KMS-11 (cell line): Measurements from ENCODE around the gene FYB1.
"Not testable (repeated sequence)": the region's sequence is repeated elsewhere in the genome, so short reads cannot be mapped to it uniquely, and the experiment has no call there.

Experiments used
- H2AFZ ChIP-seq: fragments of 200-600 bp; sonication (generic); 2 replicates; pipeline ENCODE4 v1.6.1; 2016; ENCODE audit warnings: antibody characterized with exemption, mixed run types, low read depth
- H3K27ac ChIP-seq: fragments of 200-600 bp; sonication (generic); 2 replicates; pipeline ENCODE4 v1.6.1; 2016; ENCODE audit warnings: mild to moderate bottlenecking, mixed run types
- H3K27me3 ChIP-seq: fragments of 200-600 bp; sonication (generic); 2 replicates; pipeline ENCODE4 v1.6.1; 2017; ENCODE audit warnings: mild to moderate bottlenecking, low read depth, mixed run types, moderate library complexity; ENCODE audit not compliant: insufficient read depth
- H3K36me3 ChIP-seq: fragments of 200-600 bp; sonication (generic); 2 replicates; pipeline ENCODE4 v1.6.1; 2017; ENCODE audit warnings: mild to moderate bottlenecking, mixed run types; ENCODE audit not compliant: insufficient read depth
- H3K4me1 ChIP-seq: fragments of 200-600 bp; sonication (generic); 2 replicates; pipeline ENCODE4 v1.6.1; 2016; ENCODE audit warnings: mild to moderate bottlenecking, low read depth, mixed run types; ENCODE audit not compliant: poor library complexity, severe bottlenecking
- H3K4me2 ChIP-seq: fragments of 200-600 bp; sonication (generic); 2 replicates; pipeline ENCODE4 v1.7.0; 2016; ENCODE audit warnings: mild to moderate bottlenecking, mixed run types
- H3K4me3 ChIP-seq: fragments of 200-600 bp; sonication (generic); IDR thresholded peaks from 2 replicates; pipeline ENCODE4 v1.6.1; 2017; ENCODE audit warnings: low read depth, low read length, mixed read lengths; ENCODE audit not compliant: insufficient read depth
- H3K79me2 ChIP-seq: fragments of 200-600 bp; sonication (generic); 2 replicates; pipeline ENCODE4 v1.6.1; 2016; ENCODE audit warnings: low read depth, mixed run types; ENCODE audit not compliant: insufficient read depth
- H3K9ac ChIP-seq: fragments of 200-600 bp; sonication (generic); 2 replicates; pipeline ENCODE4 v1.6.1; 2016; ENCODE audit warnings: mild to moderate bottlenecking, mixed run types
- H4K20me1 ChIP-seq: fragments of 200-600 bp; sonication (generic); 2 replicates; pipeline ENCODE4 v1.6.1; 2016; ENCODE audit warnings: mild to moderate bottlenecking, mixed run types; ENCODE audit not compliant: insufficient read depth
- TF ChIP-seq, protein P1 (sequence below): fragments of 200-600 bp; sonication (generic); conservative IDR thresholded peaks from 2 replicates; pipeline ENCODE4 v1.6.1; 2017; ENCODE audit warnings: low read depth, mild to moderate bottlenecking, antibody characterized with exemption, low read length, moderate library complexity, mixed read lengths

FYB1 gene

DNA sequence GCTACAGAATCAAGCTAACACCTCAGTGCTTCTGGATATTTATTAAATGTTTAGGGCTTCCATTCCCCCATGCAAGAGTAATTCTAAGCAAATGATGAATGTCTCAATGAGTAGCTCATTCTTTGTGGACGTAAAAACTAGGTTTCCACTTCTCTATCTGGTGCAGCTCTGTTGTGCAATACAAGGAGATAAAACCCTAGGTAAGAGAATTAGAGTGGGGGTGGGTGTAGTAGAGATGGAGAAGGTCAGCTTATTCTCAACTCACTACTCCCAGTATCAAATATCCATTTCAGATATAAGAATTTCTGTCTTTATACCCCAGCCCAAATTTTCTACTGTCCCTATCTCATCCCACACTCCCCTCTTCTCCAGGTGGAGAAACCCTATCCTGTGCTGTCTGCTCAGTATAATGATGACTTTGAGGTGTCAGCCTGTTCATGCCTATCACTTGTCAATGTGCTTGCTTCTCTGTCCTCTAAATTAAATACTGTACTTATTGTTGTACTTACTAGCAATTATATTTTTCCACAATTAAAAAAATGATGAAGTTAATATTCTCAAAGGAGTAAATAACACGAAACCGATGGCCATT is 4.3 kb upstream of the FYB1 start:
- no peak overlapping the region for H2AFZ ChIP-seq
- H4K20me1 ChIP-seq: no peaks in the 10 kb centered on the region
- H3K79me2 ChIP-seq: no peaks in the 10 kb centered on the region
- no peaks in the 10 kb centered on the region for H3K4me1 ChIP-seq
- TF ChIP-seq, protein P1, sequence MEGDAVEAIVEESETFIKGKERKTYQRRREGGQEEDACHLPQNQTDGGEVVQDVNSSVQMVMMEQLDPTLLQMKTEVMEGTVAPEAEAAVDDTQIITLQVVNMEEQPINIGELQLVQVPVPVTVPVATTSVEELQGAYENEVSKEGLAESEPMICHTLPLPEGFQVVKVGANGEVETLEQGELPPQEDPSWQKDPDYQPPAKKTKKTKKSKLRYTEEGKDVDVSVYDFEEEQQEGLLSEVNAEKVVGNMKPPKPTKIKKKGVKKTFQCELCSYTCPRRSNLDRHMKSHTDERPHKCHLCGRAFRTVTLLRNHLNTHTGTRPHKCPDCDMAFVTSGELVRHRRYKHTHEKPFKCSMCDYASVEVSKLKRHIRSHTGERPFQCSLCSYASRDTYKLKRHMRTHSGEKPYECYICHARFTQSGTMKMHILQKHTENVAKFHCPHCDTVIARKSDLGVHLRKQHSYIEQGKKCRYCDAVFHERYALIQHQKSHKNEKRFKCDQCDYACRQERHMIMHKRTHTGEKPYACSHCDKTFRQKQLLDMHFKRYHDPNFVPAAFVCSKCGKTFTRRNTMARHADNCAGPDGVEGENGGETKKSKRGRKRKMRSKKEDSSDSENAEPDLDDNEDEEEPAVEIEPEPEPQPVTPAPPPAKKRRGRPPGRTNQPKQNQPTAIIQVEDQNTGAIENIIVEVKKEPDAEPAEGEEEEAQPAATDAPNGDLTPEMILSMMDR: no peak
- H3K4me3 ChIP-seq: no peak overlapping the region
- no peak overlapping the region for H3K9ac ChIP-seq
- no peak overlapping the region for H3K4me2 ChIP-seq
- no peak overlapping the region for H3K27ac ChIP-seq
- H3K36me3 ChIP-seq: no peaks in the 10 kb centered on the region
- H3K27me3 ChIP-seq: no peaks in the 10 kb centered on the region

DNA sequence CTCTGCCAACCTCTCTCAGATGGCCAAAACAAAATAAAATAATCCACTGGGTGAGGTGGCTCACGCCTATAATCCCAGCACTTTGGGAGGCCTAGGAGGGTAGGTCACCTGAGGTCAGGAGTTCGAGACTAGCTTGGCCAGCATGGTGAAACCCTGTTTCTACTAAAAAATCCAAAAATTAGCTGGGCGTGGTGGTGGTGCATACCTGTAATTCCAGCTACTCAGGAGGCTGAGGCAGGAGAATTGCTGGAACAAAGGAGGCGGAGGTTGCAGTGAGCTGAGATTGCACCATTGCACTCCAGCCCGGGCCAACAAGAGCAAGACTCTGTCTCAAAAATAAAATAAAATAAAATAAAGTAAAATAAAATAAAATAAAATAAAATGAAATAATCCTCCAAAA is 2.3 kb upstream of the FYB1 start:
- not testable (repeated sequence) for H3K79me2 ChIP-seq, H3K4me3 ChIP-seq, H3K27me3 ChIP-seq, H3K9ac ChIP-seq, H3K27ac ChIP-seq, H3K4me2 ChIP-seq, H3K36me3 ChIP-seq, H2AFZ ChIP-seq, H3K4me1 ChIP-seq, H4K20me1 ChIP-seq

DNA sequence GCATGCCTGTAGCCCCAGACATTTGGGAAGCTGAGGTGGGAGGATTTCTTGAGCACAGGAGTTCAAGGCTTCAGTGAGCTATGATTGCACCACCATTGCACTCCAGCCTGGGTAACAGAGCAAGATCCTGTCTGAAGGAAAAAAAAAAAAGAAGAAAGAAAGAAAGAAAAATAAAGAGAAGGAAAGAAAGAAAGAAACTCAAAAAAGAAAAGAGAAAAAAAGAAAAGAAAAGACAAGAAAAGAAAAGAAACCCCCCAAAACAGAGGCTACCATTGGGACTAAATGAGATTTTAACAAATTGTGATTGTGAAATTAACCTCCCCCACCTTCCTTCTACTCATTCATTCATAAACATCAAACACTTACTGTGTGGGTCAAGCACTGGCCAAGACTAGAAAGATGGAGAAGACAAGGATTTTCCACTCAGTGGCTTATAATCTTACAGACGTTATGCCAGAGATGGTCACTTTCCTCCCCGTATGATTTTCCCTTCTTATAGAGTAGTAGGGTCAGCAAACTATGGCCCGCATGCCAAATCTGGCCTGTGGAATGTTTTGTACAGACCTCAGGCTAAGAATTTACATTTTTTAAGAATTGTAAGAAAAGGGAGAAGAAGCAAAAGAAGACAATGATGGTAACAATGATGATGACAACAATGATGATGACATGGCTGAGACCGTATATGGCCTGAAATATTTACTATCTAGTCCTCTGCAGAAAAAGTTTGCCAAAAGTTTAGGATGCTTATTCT is 1.1 kb upstream of the FYB1 start:
- no peak overlapping the region for H3K9ac ChIP-seq
- H3K4me1 ChIP-seq: peaks cover 5% of the 10 kb centered on the region
- H3K79me2 ChIP-seq: no peaks in the 10 kb centered on the region
- no peak overlapping the region for H3K27ac ChIP-seq
- TF ChIP-seq, protein P1: no peak
- no peak overlapping the region for H3K4me3 ChIP-seq
- H3K27me3 ChIP-seq: no peaks in the 10 kb centered on the region
- H4K20me1 ChIP-seq: no peaks in the 10 kb centered on the region
- no peak overlapping the region for H3K4me2 ChIP-seq
- no peak overlapping the region for H2AFZ ChIP-seq
- H3K36me3 ChIP-seq: no peaks in the 10 kb centered on the region

DNA sequence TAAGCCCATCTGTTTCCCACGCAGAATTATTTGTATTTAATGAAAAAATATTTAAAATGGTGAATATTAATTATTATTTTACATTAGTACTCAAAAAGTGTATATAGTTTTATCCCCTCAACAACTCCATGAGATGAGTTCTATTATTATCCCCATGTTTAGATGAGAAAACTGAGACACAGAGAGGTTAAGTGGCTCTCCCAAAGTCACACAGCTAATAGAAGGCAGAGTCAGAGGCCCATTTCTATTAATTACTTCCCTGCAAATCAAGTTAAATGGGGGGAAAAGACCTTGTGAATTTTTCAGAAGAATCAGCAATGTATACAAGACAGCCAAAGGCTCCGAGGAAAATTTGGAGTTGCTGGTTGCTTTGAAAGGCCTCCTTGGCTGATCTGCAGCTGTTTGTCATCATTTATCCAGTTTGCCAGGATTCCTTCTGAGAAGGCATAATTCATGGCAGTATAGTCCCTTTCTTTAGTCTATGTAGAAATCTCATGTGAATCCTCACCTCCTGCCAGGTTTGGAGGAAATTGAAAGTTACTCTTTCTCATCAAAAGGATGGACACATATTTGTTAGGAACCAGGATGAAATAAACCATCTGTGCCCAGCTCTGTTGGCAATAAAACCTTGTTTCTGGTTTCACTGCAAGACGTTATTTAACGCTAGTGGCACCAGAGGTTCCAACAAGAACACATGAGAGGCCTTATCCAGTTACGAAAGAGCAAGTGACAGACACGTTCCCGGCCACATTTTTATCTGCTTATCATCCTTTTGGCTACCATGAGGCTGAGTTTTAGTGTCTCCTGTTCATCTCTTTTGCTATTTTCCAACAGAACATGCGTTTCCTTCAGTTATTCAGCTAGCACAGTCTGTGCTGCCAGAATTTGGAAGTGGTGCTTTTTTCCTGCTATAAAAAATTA is 621 bp downstream of the FYB1 start:
- Histone ChIP-seq H3K27me3 (no peaks in the 10 kb centered on the region), H3K79me2 (no peaks in the 10 kb centered on the region), H3K4me3 (no peak overlapping the region), H3K4me1 (peaks cover 5% of the 10 kb centered on the region), H3K4me2 (no peak overlapping the region), H3K9ac (no peak overlapping the region), H3K36me3 (no peaks in the 10 kb centered on the region), H4K20me1 (no peaks in the 10 kb centered on the region), H3K27ac (no peak overlapping the region), H2AFZ (no peak overlapping the region)
- TF ChIP-seq, protein P1: no peak
